Limb (tissue), 2 donors: ENCODE data around the gene CTDSPL.

Experiments used
- DNase-seq, 2 donors: peaks; one replicate each; pipeline ENCODE4 v3.0.0-alpha.2; 2016; ENCODE audit errors: extremely low spot score in 2 of 2

The CTDSPL gene

GRCh38 chr3:37912052-37912733 lies 50.5 kb downstream of the CTDSPL start:
- no peak for DNase-seq

- no peak for DNase-seq
These were observed 51.8 kb downstream of the CTDSPL start for GRCh38 chr3:37913522-37913921.

GRCh38 chr3:37916685-37917084 lies 55.0 kb downstream of the CTDSPL start:
- no peak for DNase-seq

- no peak for DNase-seq
These were observed 56.9 kb downstream of the CTDSPL start for GRCh38 chr3:37918627-37919026.

- DNase-seq, result no peak
These were observed 58.5 kb downstream of the CTDSPL start for GRCh38 chr3:37920156-37920699.

GRCh38 chr3:37921025-37921424 lies 59.3 kb downstream of the CTDSPL start:
- no peak for DNase-seq

- DNase-seq, result no peak
These were observed 61.3 kb downstream of the CTDSPL start for GRCh38 chr3:37922721-37923568.

GRCh38 chr3:37923569-37924040 lies 61.9 kb downstream of the CTDSPL start:
- no peak for DNase-seq

GRCh38 chr3:37924453-37924852 lies 62.8 kb downstream of the CTDSPL start:
- DNase-seq, result no peak

- no peak for DNase-seq
These were observed 63.5 kb downstream of the CTDSPL start for GRCh38 chr3:37925157-37925556.

GRCh38 chr3:37926611-37927010 lies 64.9 kb downstream of the CTDSPL start:
- no peak for DNase-seq

- no peak for DNase-seq
These were observed 68.8 kb downstream of the CTDSPL start for GRCh38 chr3:37930495-37930894.

GRCh38 chr3:37932505-37932904 lies 70.8 kb downstream of the CTDSPL start:
- no peak for DNase-seq

GRCh38 chr3:37934631-37935289 lies 73.1 kb downstream of the CTDSPL start:
- no peak for DNase-seq

- DNase-seq, result no peak
These were observed 73.6 kb downstream of the CTDSPL start for GRCh38 chr3:37935290-37935668.

- DNase-seq, result peak in 1 of 2 donors; percentile 44
These were observed 74.3 kb downstream of the CTDSPL start for GRCh38 chr3:37935756-37936666.

GRCh38 chr3:37937156-37937555 lies 75.5 kb downstream of the CTDSPL start:
- no peak for DNase-seq

GRCh38 chr3:37938011-37938410 lies 76.3 kb downstream of the CTDSPL start:
- no peak for DNase-seq

- DNase-seq, result no peak
These were observed 78.7 kb downstream of the CTDSPL start for GRCh38 chr3:37940242-37940908.
